K562 (cell line): ENCODE results near the gene NR2C2AP.

Experiments used
- CREB1 ChIP-seq, 2 experiments: sonication (generic) in 1 of 2; formaldehyde crosslinking in 1 of 2; IDR thresholded peaks; 2 replicates each; pipeline versions ENCODE4 v1.6.1 to v1.8.0; 2012 to 2022; ENCODE audit warnings: inconsistent platforms in 1 of 2, mild to moderate bottlenecking in 1 of 2, missing genetic modification reagents in 1 of 2, moderate library complexity in 1 of 2
- CTCF ChIP-seq, 3 experiments: IDR thresholded peaks in 2 of 3; conservative IDR thresholded peaks in 1 of 3; 2 replicates each; pipeline ENCODE4 v1.5.1; 2011 to 2012; ENCODE audit warnings: low read length in 3 of 3, mild to moderate bottlenecking in 3 of 3, control low read depth in 2 of 3, improper control_type of control experiment in 1 of 3, inconsistent platforms in 1 of 3, low read depth in 1 of 3, mixed read lengths in 1 of 3, moderate library complexity in 1 of 3; ENCODE audit not compliant: insufficient read depth in 2 of 3
- SRSF9 ChIP-seq: fragments of 200-400 bp; formaldehyde crosslinking; IDR thresholded peaks from 2 replicates; pipeline ENCODE4 v1.6.1; 2017; ENCODE audit warnings: low read depth, low read length, borderline replicate concordance

GRCh38 chr19:19193926-19194325 is 9.3 kb downstream of the NR2C2AP start:
- no peak for TF ChIP-seq CTCF (IDR thresholded peaks at IDR 0.05 in 2 of 3, conservative IDR thresholded peaks at IDR 0.05 in 1 of 3; ENCODE audit: insufficient read depth in 2 of 3, low read depth in 1 of 3, low read length in 3 of 3)
- no peak for TF ChIP-seq SRSF9
- TF ChIP-seq CREB1 (IDR thresholded peaks at IDR 0.05) = no peak
- no peak for TF ChIP-seq CREB1 (CRISPR knock-in tag; IDR thresholded peaks at IDR 0.05)
